HPDE6-E6E7 (cell line): ENCODE data around the gene COMMD8.

Experiments
- DNase-seq: peaks from one replicate; pipeline ENCODE4 v3.0.0; 2011; ENCODE audit warnings: missing footprints; ENCODE audit errors: extremely low spot score

Gene COMMD8

DNA sequence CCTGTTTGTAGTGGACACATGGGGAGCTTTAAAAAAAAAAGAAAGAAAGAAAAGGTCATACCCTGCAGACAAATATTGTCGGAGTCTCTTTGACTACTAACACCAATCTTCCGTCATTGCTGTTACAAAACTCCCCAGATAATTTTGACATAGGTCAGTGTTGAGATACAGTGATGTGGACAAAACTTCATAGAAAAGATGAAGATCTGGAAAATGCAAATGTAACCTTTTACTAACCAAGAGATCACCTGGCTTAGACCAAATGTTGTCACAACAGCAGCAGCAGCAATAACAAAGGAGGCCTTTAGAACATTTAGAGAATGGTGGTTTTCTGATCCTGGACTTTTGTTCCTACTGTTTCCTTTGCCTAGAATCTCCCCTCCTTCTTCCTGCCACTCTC lies 8.1 kb upstream of the COMMD8 start:
- DNase-seq = no peak

DNA sequence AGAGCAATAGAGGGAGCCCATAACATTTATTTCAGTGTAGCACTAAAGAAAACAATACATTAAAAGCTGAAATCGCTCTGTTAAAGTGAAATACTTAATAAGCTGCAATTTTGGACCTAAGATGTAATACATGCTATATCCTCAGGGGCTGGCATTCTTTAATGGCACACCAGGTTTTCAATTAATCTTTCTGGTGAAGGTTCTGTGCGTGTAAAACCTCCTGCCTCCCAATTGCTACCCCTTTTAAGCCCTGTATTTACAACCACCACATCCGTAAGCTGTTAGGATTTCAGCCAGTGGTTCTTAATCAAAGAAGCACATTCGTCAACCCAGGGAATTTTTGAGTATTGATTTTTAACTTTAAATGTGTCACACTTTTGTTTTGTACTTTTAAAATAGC lies 7.6 kb upstream of the COMMD8 start:
- no peak for DNase-seq

DNA sequence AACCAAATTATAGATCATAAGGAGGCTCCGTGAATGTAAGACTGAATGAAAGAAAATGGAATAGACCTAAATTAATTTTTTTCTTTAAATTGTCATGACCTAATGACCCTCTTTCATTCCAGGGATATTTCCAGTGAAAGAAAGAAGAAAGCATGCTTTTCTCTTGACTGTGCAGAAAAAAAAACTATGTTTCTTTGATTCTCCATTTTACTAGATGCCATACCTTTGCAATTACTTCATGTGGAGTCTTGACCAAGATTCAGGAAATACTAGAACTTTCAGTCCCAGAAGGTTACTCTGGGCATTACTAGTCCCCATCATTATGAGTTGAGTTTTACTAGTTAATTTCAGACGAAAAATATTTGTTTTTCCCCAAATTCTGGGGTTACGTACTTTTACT lies 6.4 kb upstream of the COMMD8 start:
- no peak for DNase-seq

GRCh38 chr4:47468706-47469365 lies 5.3 kb upstream of the COMMD8 start:
- no peak for DNase-seq

DNA sequence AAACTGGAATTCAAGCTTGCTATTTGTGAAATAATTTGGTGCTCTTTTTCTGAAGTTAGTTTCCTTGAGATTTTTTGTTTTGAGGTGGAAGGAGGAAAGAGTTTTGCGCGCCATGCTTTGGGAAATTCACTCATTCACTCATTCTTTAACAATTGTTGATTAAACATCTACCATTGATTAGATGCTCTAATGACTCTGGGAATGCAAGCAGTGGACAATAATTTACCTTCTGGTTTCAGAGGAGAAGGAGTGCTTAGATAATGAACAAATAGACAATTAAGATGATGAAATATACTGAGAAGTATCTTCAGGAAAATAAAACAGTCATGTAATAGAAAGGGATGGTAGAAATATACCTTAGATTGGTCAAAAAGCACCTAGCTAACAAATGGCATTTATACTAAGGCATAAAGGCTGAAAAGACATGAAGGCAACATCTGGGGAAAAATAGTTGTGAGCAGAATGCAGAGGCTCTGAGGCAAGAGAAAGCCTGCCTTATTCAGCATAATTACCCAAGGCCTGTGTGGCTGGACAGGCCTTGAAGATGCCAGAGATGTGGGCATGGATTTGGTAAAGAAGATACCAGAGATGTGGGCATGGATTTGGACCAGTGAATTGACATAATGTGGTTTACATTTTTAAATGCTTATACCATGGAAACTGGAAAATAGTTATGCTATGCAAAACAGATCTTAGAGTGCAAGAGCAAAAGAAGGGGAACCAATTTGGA lies 2.7 kb upstream of the COMMD8 start:
- no peak for DNase-seq

- no peak for DNase-seq
Observed at GRCh38 chr4:47465004-47465403, 1.5 kb upstream of the COMMD8 start.

GRCh38 chr4:47462799-47463234 lies 685 bp downstream of the COMMD8 start:
- no peak for DNase-seq

- DNase-seq = no peak
Observed at GRCh38 chr4:47451657-47452056, 11.8 kb downstream of the COMMD8 start.

DNA sequence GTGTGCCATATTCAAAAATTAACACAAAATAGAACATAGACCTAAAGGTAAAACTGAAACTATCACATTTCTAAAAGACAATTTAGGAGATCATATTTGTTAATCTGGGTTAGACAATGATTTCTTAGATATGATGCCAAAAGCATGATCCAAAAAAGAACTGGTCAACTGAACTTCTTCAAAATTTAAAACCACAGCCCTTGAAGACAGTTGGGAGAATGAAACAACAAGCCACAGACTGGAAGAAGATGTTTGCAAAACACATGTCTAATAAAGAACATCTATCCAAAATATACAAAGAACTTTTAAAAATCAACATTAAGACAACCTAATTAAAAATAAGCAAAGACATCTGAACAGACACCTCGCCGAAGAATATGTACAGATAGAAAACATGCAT lies 19.5 kb downstream of the COMMD8 start:
- no peak for DNase-seq

GRCh38 chr4:47442980-47443379 lies 20.5 kb downstream of the COMMD8 start:
- DNase-seq = no peak

DNA sequence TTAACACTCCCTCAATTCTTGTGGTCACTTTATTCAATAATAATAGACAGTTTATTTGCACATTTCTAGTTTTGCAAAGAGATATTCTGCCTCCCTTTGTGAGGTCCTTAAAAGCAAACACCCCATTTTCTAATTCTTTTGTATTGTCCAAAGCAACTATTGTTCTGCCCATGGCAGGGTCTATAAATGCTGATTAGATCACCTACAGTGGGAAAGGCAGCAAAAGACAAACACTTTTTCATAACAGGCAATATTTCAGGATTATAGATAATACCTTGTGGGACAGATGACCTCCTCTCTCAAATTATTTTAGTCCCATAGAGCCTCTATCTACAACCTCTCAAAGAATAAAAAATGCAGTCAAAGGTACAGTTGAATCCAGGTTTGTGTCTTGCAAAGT lies 28.6 kb downstream of the COMMD8 start:
- DNase-seq = no peak

DNA sequence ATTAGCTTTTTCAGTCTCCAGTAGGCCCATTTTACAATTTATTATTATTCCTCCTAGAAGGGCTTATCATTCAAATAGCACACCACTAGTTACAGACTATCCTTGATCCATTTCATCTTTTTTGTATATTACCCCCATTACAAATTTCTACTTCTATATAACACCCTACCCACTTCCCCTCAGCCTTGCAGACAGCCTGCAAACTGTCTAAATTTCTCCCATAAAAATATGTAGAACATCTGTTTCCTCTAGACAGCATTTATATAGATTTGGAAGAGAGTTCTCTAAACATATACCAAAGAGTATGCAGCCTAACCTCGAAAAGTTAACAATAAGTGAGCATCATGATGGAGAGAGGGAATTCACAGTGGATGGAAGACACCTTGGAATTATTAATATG lies 30.8 kb downstream of the COMMD8 start:
- DNase-seq = no peak

DNA sequence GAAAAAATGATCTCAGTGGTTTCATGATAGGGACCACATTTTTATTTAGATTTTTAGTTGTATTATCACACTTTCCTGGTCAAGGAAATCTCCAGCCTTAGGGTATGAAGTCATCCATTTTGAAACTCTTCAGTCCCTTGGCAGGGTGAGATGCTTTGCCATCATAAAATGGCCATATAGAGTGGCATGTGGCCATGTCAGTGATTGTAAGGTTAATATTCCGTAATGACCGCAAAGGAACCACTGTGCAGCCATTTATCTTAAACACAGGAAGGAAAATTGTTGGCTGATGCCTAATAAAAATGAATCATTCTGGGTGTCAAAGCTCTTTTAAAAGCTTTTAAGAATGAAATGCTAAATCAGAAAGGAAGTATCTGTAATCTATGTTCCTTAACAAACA lies 35.6 kb downstream of the COMMD8 start:
- DNase-seq = no peak

- no peak for DNase-seq
Observed at GRCh38 chr4:47425628-47426027, 37.9 kb downstream of the COMMD8 start.

DNA sequence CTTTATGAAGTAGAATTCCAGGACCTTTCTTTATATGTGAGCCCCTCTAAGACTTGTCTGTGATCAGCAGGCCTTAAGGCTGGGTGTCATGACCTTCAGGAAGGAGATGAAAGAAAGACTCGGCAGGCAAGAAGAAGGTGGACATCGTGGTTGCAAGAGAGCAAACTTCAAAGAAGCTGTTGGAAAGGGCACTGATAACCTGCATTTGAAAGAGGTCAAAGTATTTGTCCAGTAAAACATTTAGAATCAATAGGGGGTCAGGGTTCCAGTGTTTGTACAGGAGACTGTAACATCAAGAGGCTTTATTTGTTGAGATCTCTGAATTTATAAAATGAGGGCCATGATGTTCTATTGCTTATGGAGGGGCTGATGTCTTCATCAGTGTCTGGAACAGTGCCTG lies 44.2 kb downstream of the COMMD8 start:
- no peak for DNase-seq

DNA sequence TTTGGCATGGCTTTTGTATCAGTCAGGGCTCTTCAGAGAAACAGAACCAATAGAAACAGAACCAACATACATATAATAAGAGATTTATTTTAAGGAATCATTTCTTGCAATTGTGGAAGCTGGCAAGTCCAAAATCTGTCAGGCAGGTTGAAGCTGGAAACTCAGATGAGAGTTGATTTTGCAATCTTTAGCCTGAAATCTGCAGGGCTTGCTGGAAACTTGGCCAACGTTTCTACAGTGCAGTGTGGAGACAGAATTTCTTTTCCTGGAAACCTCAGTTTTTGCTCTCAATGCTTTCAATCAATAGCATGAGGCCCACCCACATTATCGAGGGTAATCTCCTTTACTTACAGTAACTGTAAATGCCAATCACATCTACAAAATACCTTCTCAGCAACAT lies 45.4 kb downstream of the COMMD8 start:
- DNase-seq = no peak

DNA sequence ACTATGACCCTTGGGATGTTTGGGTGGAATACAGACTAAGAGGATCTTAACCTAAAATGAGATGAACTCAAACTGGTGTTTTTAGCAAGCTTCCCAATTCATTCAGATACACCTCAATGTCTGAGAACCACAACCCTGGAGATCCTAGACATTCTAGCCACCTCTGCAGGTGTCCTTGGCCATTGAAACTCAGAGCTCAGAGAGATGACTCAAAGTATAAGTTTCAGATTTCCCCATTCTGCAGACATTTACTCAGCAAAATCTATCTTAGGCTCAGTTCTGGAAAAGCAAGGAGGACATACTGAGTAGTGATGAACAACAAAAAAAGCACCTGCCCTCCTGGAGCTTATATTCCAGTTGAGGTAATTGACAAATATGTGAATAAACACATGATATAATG lies 47.8 kb downstream of the COMMD8 start:
- no peak for DNase-seq

DNA sequence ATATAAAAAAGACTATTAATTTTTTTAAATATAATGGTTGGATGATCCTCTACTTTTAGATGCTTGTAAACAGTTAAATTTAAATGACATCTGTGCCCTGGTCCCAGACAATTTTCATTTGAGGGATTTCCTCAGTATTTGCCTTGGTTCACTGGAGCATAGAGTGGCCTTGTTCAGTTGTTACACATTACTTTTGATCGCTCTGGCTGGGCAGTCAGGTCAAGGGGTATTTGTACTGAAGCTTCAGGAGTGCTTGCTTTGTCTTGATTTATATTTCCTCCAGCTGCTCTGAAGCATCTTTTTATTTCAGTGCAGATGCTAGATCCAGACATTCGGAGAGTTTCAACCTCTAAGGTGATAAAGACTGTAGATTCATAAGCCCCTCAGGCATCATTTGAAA lies 50.0 kb downstream of the COMMD8 start:
- no peak for DNase-seq

DNA sequence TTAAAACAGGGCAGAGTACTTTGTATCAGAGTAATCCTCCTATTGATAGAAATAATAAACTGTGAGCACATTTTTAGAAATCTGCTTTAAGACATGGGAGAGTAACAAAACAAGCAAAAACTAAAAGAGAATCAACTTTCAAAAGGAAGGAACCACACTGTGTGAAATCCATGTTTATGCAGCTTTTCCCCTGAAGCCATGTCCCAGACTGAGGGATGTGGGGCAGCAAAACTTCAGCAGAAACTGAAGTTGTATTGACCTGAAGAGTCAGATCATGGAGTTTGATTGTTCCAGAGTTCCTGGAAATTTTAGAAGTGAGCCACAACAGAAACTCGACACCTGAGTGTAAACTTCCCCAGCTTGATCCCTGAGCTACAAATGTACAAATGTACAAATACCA lies 53.2 kb downstream of the COMMD8 start:
- DNase-seq = no peak

DNA sequence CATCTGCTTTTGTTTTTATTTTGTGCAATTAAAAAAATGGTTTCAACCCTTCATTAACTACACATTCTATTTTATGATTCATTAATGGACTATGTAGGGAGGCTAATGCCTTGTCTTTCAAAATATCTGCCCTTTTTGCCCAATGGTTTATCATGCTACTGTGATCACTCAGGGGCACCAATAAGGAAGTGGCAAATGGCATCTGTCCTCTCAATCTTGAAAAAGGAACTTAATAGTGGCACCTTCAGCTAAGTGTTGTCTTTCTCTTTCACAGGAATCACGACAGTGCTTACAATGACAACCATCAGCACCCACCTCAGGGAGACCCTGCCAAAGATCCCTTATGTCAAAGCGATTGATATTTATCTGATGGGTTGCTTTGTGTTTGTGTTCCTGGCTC lies 57.1 kb downstream of the COMMD8 start:
- no peak for DNase-seq
